H1 (cell line): ENCODE measurements around the gene EXT2. TPM values are rescaled to one million over a fixed set of nuclear protein-coding genes. Genes with fewer than 3 reads are reported as not detected.

ENCODE experiments used
- CTCF ChIA-PET: fragments of 300-600 bp; sonication (Branson Sonifier 250); formaldehyde crosslinking; loops from one replicate; lab custom pipeline; 2021; ENCODE audit not compliant: partially characterized antibody; lab: Charles Lee
- POLR2A ChIA-PET: fragments of 300-600 bp; sonication (Branson Sonifier 250); formaldehyde crosslinking; loops from one replicate; lab custom pipeline; 2021; ENCODE audit warnings: inconsistent platforms; ENCODE audit not compliant: partially characterized antibody; lab: Charles Lee
- DNase-seq, 2 experiments: peaks; one replicate each; pipeline versions ENCODE4 v3.0.0 to v3.0.0-alpha.2; 2010 to 2022; ENCODE audit warnings: low spot score in 2 of 2, low read depth in 1 of 2, mixed read lengths in 1 of 2
- FAIRE-seq: peaks from 2 replicates; lab custom pipeline; 2011; peaks lifted over from hg19 to GRCh38; lab: Jason Lieb, UNC
- H2AFZ ChIP-seq: 2 replicates; pipeline ENCODE4 v1.8.1; 2012; ENCODE audit warnings: low read length, inconsistent platforms
- H2AK5ac ChIP-seq: 2 replicates; pipeline ENCODE4 v1.6.1; 2013; ENCODE audit warnings: low read depth, low read length
- H2BK120ac ChIP-seq: replicated peaks from 2 replicates; pipeline ENCODE3; 2013; ENCODE audit warnings: low read depth, low read length, inconsistent platforms
- H2BK12ac ChIP-seq: 2 replicates; pipeline ENCODE4 v1.6.1; 2013; ENCODE audit warnings: low read depth, low read length
- H2BK15ac ChIP-seq: 2 replicates; pipeline ENCODE4 v1.6.1; 2013; ENCODE audit warnings: low read length
- H2BK20ac ChIP-seq: 2 replicates; pipeline ENCODE4 v1.6.1; 2013; ENCODE audit warnings: low read length
- H2BK5ac ChIP-seq: 2 replicates; pipeline ENCODE4 v1.6.1; 2013; ENCODE audit warnings: low read depth, low read length
- H3K14ac ChIP-seq: 2 replicates; pipeline ENCODE4 v1.6.1; 2013; ENCODE audit warnings: inconsistent platforms; ENCODE audit not compliant: insufficient read length
- H3K18ac ChIP-seq: 2 replicates; pipeline ENCODE4 v1.6.1; 2013; ENCODE audit warnings: low read length; ENCODE audit errors: extremely low read depth
- H3K23ac ChIP-seq: 2 replicates; pipeline ENCODE4 v1.6.1; 2013; ENCODE audit warnings: inconsistent platforms; ENCODE audit not compliant: insufficient read length
- H3K23me2 ChIP-seq: 2 replicates; pipeline ENCODE4 v1.6.1; 2013; ENCODE audit warnings: low read depth, low read length
- H3K27ac ChIP-seq: 2 replicates; pipeline ENCODE4 v1.6.1; 2011; ENCODE audit warnings: low read depth, low read length, inconsistent platforms
- H3K27me3 ChIP-seq, 4 experiments: replicated peaks in 1 of 4; 1 replicate in 1 of 4; 2 replicates in 3 of 4; pipeline versions ENCODE4 v1.6.1 to v1.8.1; 2011 to 2013; ENCODE audit warnings: low read length in 3 of 4, mild to moderate bottlenecking in 3 of 4, inconsistent platforms in 2 of 4, mixed read lengths in 2 of 4, moderate library complexity in 1 of 4; ENCODE audit not compliant: control insufficient read depth in 3 of 4, insufficient read depth in 3 of 4; ENCODE audit errors: extremely low read depth in 1 of 4
- H3K36me3 ChIP-seq, 4 experiments: 2 replicates each; pipeline versions ENCODE4 v1.6.1 to v1.8.1; 2011 to 2013; ENCODE audit warnings: mild to moderate bottlenecking in 4 of 4, low read length in 3 of 4, moderate library complexity in 2 of 4, control low read depth in 1 of 4, inconsistent platforms in 1 of 4; ENCODE audit not compliant: insufficient read depth in 4 of 4, control insufficient read depth in 2 of 4
- H3K4ac ChIP-seq: replicated peaks from 2 replicates; pipeline ENCODE3; 2013; ENCODE audit warnings: low read length, low read depth, mixed read lengths, inconsistent platforms; ENCODE audit not compliant: insufficient read length
- H3K4me1 ChIP-seq, 4 experiments: replicated peaks in 1 of 4; 1 replicate in 1 of 4; 2 replicates in 3 of 4; pipeline versions ENCODE4 v1.6.1 to v1.8.1; 2011 to 2013; ENCODE audit warnings: low read length in 3 of 4, inconsistent platforms in 2 of 4, mixed read lengths in 1 of 4; ENCODE audit not compliant: insufficient read depth in 4 of 4, control insufficient read depth in 3 of 4
- H3K4me2 ChIP-seq, 2 experiments: 2 replicates each; pipeline versions ENCODE4 v1.6.1 to v1.8.1; 2011 to 2013; ENCODE audit warnings: low read depth in 2 of 2, low read length in 2 of 2, control low read depth in 1 of 2, inconsistent platforms in 1 of 2, mild to moderate bottlenecking in 1 of 2; ENCODE audit not compliant: insufficient read depth in 1 of 2
- H3K4me3 ChIP-seq, 4 experiments: fragments of 200-600, 300-600 bp in 1 of 4; sonication (generic), shearing (Covaris generic), sonication (Bioruptor Twin) in 1 of 4; 2 replicates each; pipeline versions ENCODE4 v1.5.1 to v1.8.1; 2011 to 2016; ENCODE audit warnings: low read length in 4 of 4, low read depth in 3 of 4, control low read depth in 2 of 4, inconsistent platforms in 2 of 4, mild to moderate bottlenecking in 2 of 4, mixed read lengths in 1 of 4, moderate library complexity in 1 of 4; ENCODE audit not compliant: insufficient read depth in 2 of 4; ENCODE audit errors: extremely low read depth in 1 of 4
- H3K56ac ChIP-seq: replicated peaks from 2 replicates; pipeline ENCODE3; 2013; ENCODE audit warnings: low read depth, mild to moderate bottlenecking, mixed read lengths, low read length, inconsistent platforms; ENCODE audit not compliant: insufficient read length
- H3K79me1 ChIP-seq: 2 replicates; pipeline ENCODE4 v1.6.1; 2013; ENCODE audit warnings: low read depth, low read length, control low read depth
- H3K79me2 ChIP-seq, 2 experiments: 2 replicates each; pipeline versions ENCODE4 v1.6.1 to v1.8.1; 2012 to 2013; ENCODE audit warnings: low read length in 2 of 2, mild to moderate bottlenecking in 2 of 2, inconsistent platforms in 1 of 2; ENCODE audit not compliant: insufficient read depth in 2 of 2, control insufficient read depth in 1 of 2
- H3K9ac ChIP-seq, 4 experiments: replicated peaks in 1 of 4; 1 replicate in 1 of 4; 2 replicates in 3 of 4; pipeline versions ENCODE4 v1.6.1 to v1.8.1; 2011 to 2013; ENCODE audit warnings: low read depth in 3 of 4, low read length in 3 of 4, control low read depth in 2 of 4, mild to moderate bottlenecking in 2 of 4, moderate library complexity in 2 of 4, inconsistent platforms in 1 of 4; ENCODE audit errors: extremely low read depth in 1 of 4
- H3K9me3 ChIP-seq, 2 experiments: 2 replicates each; pipeline versions ENCODE4 v1.6.1 to v1.8.1; 2012 to 2013; ENCODE audit warnings: mild to moderate bottlenecking in 2 of 2, moderate library complexity in 2 of 2, control low read depth in 1 of 2, inconsistent platforms in 1 of 2, low read depth in 1 of 2, low read length in 1 of 2, mixed read lengths in 1 of 2; ENCODE audit not compliant: insufficient read depth in 2 of 2
- H4K20me1 ChIP-seq, 2 experiments: replicated peaks in 1 of 2; 2 replicates each; pipeline versions ENCODE3 to v1.8.1; 2011 to 2013; ENCODE audit warnings: inconsistent platforms in 2 of 2, low read length in 2 of 2, mild to moderate bottlenecking in 1 of 2; ENCODE audit not compliant: insufficient read depth in 2 of 2, control insufficient read depth in 1 of 2
- H4K5ac ChIP-seq: 2 replicates; pipeline ENCODE4 v1.6.1; 2013; ENCODE audit warnings: low read length, low read depth, mixed read lengths, inconsistent platforms; ENCODE audit not compliant: insufficient read length
- H4K8ac ChIP-seq: 2 replicates; pipeline ENCODE4 v1.8.0; 2013; ENCODE audit warnings: mild to moderate bottlenecking, moderate library complexity, low read length, inconsistent platforms; ENCODE audit not compliant: insufficient read depth; ENCODE audit errors: extremely low read depth
- H4K91ac ChIP-seq: replicated peaks from 2 replicates; pipeline ENCODE3; 2013; ENCODE audit warnings: low read length, mixed read lengths, inconsistent platforms; ENCODE audit not compliant: insufficient read length
- ASH2L ChIP-seq: fragments of 200-600, 300-600 bp; sonication (generic); IDR thresholded peaks from one replicate; pipeline ENCODE4 v1.7.1; 2017; ENCODE audit warnings: low read length
- CBX5 ChIP-seq: fragments of 300-800, 300-1000 bp; sonication (generic); IDR thresholded peaks from 2 replicates; pipeline ENCODE4 v1.7.1; 2016; ENCODE audit warnings: antibody characterized with exemption, low read length, low read depth
- POU5F1 ChIP-seq: IDR thresholded peaks from 2 replicates; pipeline ENCODE4 v1.6.1; 2011; ENCODE audit warnings: low read depth, mild to moderate bottlenecking, low read length, moderate library complexity
- RXRA ChIP-seq: IDR thresholded peaks from 2 replicates; pipeline ENCODE4 v1.6.1; 2011; ENCODE audit warnings: low read depth, mild to moderate bottlenecking, low read length, moderate library complexity; ENCODE audit not compliant: insufficient read depth
- TAF1 ChIP-seq: IDR thresholded peaks from 2 replicates; pipeline ENCODE4 v1.6.1; 2011; ENCODE audit warnings: mild to moderate bottlenecking, low read depth, low read length
- WGBS, 2 experiments: shearing (Covaris generic) in 1 of 2; methylation state at CpG; one replicate each; pipeline versions ENCODE4 v1.1.6 to v1.1.7; 2013 to 2015; ENCODE audit warnings: low lambda C conversion rate in 2 of 2, mixed read lengths in 2 of 2, inconsistent platforms in 1 of 2, low coverage in 1 of 2, missing lambda C conversion rate in 1 of 2; ENCODE audit not compliant: insufficient replicate concordance in 2 of 2, insufficient coverage in 1 of 2, insufficient read length in 1 of 2; ENCODE audit errors: extremely low coverage in 1 of 2, missing lambda C conversion rate in 1 of 2; 5-methylcytosine and 5-hydroxymethylcytosine counted together
- polyA plus RNA-seq, 7 experiments: library from polyadenylated mRNA; depleted of rRNA in 3 of 7; stranded (reverse) in 5 of 7; unstranded in 2 of 7; fragments of >200 nt in 5 of 7; fragments of 200-250 nt in 2 of 7; gene quantifications; 1 replicate in 5 of 7; 2 replicates in 1 of 7; 4 replicates in 1 of 7; pipeline versions ENCODE4 v1.2.1 to v1.2.3, GENCODE V29; 2011 to 2013; ENCODE audit warnings: missing spikeins in 2 of 7, mixed read lengths in 2 of 7
- total RNA-seq: library from RNA; stranded (reverse); fragmentation: NEBNext Ultra II Directional; extraction: Animal tissue kit (Norgen Biotek cat#: 25700); gene quantifications from 2 replicates; pipeline ENCODE4 v1.2.1, GENCODE V29; 2021

EXT2 gene
- total and polyA plus RNA-seq, 2 of the 8 experiments (the other 6 are each of a cell fraction or from before 2014, with no cell fraction given): 29.8 to 42.8 TPM

DNA sequence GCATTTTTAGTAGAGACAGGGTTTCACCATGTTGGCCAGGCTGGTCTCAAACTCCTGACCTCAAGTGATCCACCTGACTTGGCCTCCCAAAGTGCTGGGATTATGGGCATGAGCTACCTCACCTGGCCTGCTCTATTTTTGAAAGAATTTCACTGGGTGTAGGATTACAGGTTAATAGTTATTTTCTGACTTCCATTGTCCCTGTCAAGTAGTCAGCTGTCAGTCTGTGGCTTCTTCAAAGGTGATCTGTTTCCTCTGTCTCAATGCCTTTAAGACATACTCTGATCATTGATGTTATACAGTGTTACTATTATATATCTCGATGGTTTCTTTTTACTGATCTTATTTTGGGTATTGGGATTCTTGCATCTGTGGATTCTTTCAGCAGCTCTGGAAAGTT lies 10.1 kb upstream of the EXT2 start:
- H3K4me2 ChIP-seq: no peak overlapping the region
- H3K23me2 ChIP-seq: no peaks in the 10 kb centered on the region
- H3K79me2 ChIP-seq: no peaks in the 10 kb centered on the region
- CTCF ChIA-PET: interaction anchor here (1.0 to 4.4 kb wide), 5 partner anchors 8 to 195 kb away, joined by 3 to 30 read pairs (median 4); partner anchors contain the start of gene EXT2
- H2BK15ac ChIP-seq: no peak overlapping the region
- H2BK5ac ChIP-seq: no peak overlapping the region
- no peak overlapping the region for H2BK120ac ChIP-seq
- H2BK20ac ChIP-seq: no peak overlapping the region
- no peaks in the 10 kb centered on the region for H3K4me1 ChIP-seq
- H3K4ac ChIP-seq: no peak overlapping the region
- H3K14ac ChIP-seq: no peak overlapping the region
- H3K4me3 ChIP-seq: no peak overlapping the region
- H2AK5ac ChIP-seq: no peak overlapping the region
- no peaks in the 10 kb centered on the region for H3K27me3 ChIP-seq
- TF ChIP-seq RXRA (no peak), TAF1 (no peak), CBX5 (no peak), ASH2L (no peak), POU5F1 (no peak)
- TF ChIP-seq, all 59 proteins: peak for 0
- H3K18ac ChIP-seq: no peak overlapping the region
- H3K56ac ChIP-seq: no peak overlapping the region
- no peaks in the 10 kb centered on the region for H3K36me3 ChIP-seq
- no peak overlapping the region for H2AFZ ChIP-seq
- H4K8ac ChIP-seq: no peak overlapping the region
- H3K9ac ChIP-seq: no peak overlapping the region
- no peak for DNase-seq
- H4K91ac ChIP-seq: no peak overlapping the region
- H3K79me1 ChIP-seq: no peaks in the 10 kb centered on the region
- peaks cover 2 to 4% of the 10 kb centered on the region in 2 experiments; a peak in 2 of 4 replicates for H3K9me3 ChIP-seq
- no peak overlapping the region for H2BK12ac ChIP-seq
- WGBS, 2 experiments: 96% methylated on average over 1 of the region's 1 CpG; no CpG with 5 or more reads in 1 of the 2 experiments
- POLR2A ChIA-PET: no interaction called here
- H3K23ac ChIP-seq: no peak overlapping the region
- no peak for FAIRE-seq
- no peaks in the 10 kb centered on the region for H4K20me1 ChIP-seq
- H4K5ac ChIP-seq: no peak overlapping the region
- H3K27ac ChIP-seq: no peak overlapping the region
